ENCODE results near the gene EML6.

EML6 gene

GRCh38 chr2:54904836-54905235 is 181.4 kb downstream of the EML6 start:
- H3K27me3 ChIP-seq (ENCODE audit: low read depth, low read length) = peaks cover 14% of the 10 kb centered on the region
- H3K4me1 ChIP-seq (ENCODE audit: low read length) = no peaks in the 10 kb centered on the region
- H3K9me3 ChIP-seq (ENCODE audit: insufficient read depth, low read length) = no peaks in the 10 kb centered on the region
- no peak overlapping the region for H2AFZ ChIP-seq (ENCODE audit: low read depth, low read length)
- H3K27ac ChIP-seq (ENCODE audit: low read length) = no peak overlapping the region
- H4K20me1 ChIP-seq (ENCODE audit: insufficient read depth, low read length) = no peaks in the 10 kb centered on the region
- H3K9ac ChIP-seq (ENCODE audit: low read length) = no peak overlapping the region
- no peaks in the 10 kb centered on the region for H3K79me2 ChIP-seq (ENCODE audit: low read length)
- H3K36me3 ChIP-seq (replicated peaks; ENCODE audit: low read depth, low read length) = no peaks in the 10 kb centered on the region
- TF ChIP-seq EZH2phosphoT487 (IDR thresholded peaks at IDR 0.05; ENCODE audit: low read depth) = no peak
- TF ChIP-seq, protein P1, sequence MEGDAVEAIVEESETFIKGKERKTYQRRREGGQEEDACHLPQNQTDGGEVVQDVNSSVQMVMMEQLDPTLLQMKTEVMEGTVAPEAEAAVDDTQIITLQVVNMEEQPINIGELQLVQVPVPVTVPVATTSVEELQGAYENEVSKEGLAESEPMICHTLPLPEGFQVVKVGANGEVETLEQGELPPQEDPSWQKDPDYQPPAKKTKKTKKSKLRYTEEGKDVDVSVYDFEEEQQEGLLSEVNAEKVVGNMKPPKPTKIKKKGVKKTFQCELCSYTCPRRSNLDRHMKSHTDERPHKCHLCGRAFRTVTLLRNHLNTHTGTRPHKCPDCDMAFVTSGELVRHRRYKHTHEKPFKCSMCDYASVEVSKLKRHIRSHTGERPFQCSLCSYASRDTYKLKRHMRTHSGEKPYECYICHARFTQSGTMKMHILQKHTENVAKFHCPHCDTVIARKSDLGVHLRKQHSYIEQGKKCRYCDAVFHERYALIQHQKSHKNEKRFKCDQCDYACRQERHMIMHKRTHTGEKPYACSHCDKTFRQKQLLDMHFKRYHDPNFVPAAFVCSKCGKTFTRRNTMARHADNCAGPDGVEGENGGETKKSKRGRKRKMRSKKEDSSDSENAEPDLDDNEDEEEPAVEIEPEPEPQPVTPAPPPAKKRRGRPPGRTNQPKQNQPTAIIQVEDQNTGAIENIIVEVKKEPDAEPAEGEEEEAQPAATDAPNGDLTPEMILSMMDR (IDR thresholded peaks at IDR 0.05; ENCODE audit: low read depth, low read length) = no peak
- no peak overlapping the region for H3K4me2 ChIP-seq (ENCODE audit: low read length)
- no peak overlapping the region for H3K4me3 ChIP-seq (ENCODE audit: low read length)

- no peaks in the 10 kb centered on the region for H3K4me1 ChIP-seq (ENCODE audit: low read length)
- TF ChIP-seq, protein P1 (IDR thresholded peaks at IDR 0.05; ENCODE audit: low read depth, low read length) = no peak
- no peak for TF ChIP-seq EZH2phosphoT487 (IDR thresholded peaks at IDR 0.05; ENCODE audit: low read depth)
- H3K27me3 ChIP-seq (ENCODE audit: low read depth, low read length) = peaks cover 16% of the 10 kb centered on the region
- no peak overlapping the region for H3K9ac ChIP-seq (ENCODE audit: low read length)
- no peak overlapping the region for H3K27ac ChIP-seq (ENCODE audit: low read length)
- no peak overlapping the region for H2AFZ ChIP-seq (ENCODE audit: low read depth, low read length)
- no peaks in the 10 kb centered on the region for H3K79me2 ChIP-seq (ENCODE audit: low read length)
- H3K36me3 ChIP-seq (replicated peaks; ENCODE audit: low read depth, low read length) = no peaks in the 10 kb centered on the region
- no peak overlapping the region for H3K4me2 ChIP-seq (ENCODE audit: low read length)
- H3K4me3 ChIP-seq (ENCODE audit: low read length) = no peak overlapping the region
- no peaks in the 10 kb centered on the region for H3K9me3 ChIP-seq (ENCODE audit: insufficient read depth, low read length)
- no peaks in the 10 kb centered on the region for H4K20me1 ChIP-seq (ENCODE audit: insufficient read depth, low read length)
These were observed 183.3 kb downstream of the EML6 start for GRCh38 chr2:54906716-54907115.

DNA sequence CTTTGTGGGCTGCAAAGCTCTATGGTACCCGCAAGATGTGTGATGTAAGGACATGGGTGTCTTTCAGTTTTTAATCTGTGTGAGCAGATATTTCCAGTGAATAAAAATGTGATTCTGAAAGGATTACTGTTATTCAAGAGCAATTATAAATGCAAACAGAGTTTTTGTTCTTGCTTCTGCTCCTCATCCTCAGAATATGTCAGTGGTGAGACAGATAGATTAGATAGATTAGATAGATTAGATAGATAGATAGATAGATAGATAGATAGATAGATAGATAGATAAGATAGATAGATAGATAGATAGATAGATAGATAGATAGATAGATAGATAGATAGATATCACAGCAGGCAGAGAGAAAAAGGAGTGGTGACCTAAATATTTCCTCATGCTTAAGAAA is 184.2 kb downstream of the EML6 start:
- Histone ChIP-seq H3K4me1 (ENCODE audit: low read length) (no peaks in the 10 kb centered on the region), H3K27ac (ENCODE audit: low read length) (no peak overlapping the region), H3K79me2 (ENCODE audit: low read length) (no peaks in the 10 kb centered on the region), H2AFZ (ENCODE audit: low read depth, low read length) (no peak overlapping the region), H3K27me3 (ENCODE audit: low read depth, low read length) (peaks cover 15% of the 10 kb centered on the region), H3K36me3 (replicated peaks; ENCODE audit: low read depth, low read length) (no peaks in the 10 kb centered on the region), H3K9me3 (ENCODE audit: insufficient read depth, low read length) (no peaks in the 10 kb centered on the region), H4K20me1 (ENCODE audit: insufficient read depth, low read length) (no peaks in the 10 kb centered on the region), H3K4me3 (ENCODE audit: low read length) (no peak overlapping the region), H3K9ac (ENCODE audit: low read length) (no peak overlapping the region), H3K4me2 (ENCODE audit: low read length) (no peak overlapping the region)
- TF ChIP-seq EZH2phosphoT487 (IDR thresholded peaks at IDR 0.05; ENCODE audit: low read depth) = no peak
- TF ChIP-seq, protein P1 (IDR thresholded peaks at IDR 0.05; ENCODE audit: low read depth, low read length) = no peak

DNA sequence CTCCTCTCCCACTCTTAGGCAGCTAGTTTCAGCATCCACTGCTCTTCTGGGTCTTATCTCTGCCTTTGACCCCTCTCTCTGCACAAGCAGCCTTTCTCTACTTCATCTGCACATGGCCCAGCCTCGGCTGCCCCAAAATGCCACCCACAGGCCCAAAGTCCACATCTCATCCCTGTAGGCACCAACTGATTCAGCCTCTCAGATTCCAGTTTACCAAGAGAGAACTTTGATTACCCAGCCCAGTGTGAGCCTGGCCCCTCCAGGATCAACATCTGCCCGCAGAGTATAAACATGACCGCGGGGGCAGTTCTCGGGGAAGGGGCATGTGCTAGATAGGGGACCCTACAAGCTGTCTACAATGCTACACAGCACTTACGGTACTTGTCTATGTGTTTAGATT is 185.1 kb downstream of the EML6 start:
- Histone ChIP-seq H3K36me3 (replicated peaks; ENCODE audit: low read depth, low read length) (no peaks in the 10 kb centered on the region), H3K9ac (ENCODE audit: low read length) (no peak overlapping the region), H3K27ac (ENCODE audit: low read length) (no peak overlapping the region), H4K20me1 (ENCODE audit: insufficient read depth, low read length) (no peaks in the 10 kb centered on the region), H3K4me2 (ENCODE audit: low read length) (no peak overlapping the region), H2AFZ (ENCODE audit: low read depth, low read length) (no peak overlapping the region), H3K4me3 (ENCODE audit: low read length) (no peak overlapping the region), H3K27me3 (ENCODE audit: low read depth, low read length) (peaks cover 9% of the 10 kb centered on the region), H3K79me2 (ENCODE audit: low read length) (no peaks in the 10 kb centered on the region), H3K4me1 (ENCODE audit: low read length) (no peaks in the 10 kb centered on the region), H3K9me3 (ENCODE audit: insufficient read depth, low read length) (no peaks in the 10 kb centered on the region)
- TF ChIP-seq, protein P1 (IDR thresholded peaks at IDR 0.05; ENCODE audit: low read depth, low read length) = no peak
- no peak for TF ChIP-seq EZH2phosphoT487 (IDR thresholded peaks at IDR 0.05; ENCODE audit: low read depth)
